Measurements from ENCODE around the gene FBXW12.
"Not testable (repeated sequence)": the region's sequence is repeated elsewhere in the genome, so short reads cannot be mapped to it uniquely, and the experiment has no call there.

FBXW12 gene

DNA sequence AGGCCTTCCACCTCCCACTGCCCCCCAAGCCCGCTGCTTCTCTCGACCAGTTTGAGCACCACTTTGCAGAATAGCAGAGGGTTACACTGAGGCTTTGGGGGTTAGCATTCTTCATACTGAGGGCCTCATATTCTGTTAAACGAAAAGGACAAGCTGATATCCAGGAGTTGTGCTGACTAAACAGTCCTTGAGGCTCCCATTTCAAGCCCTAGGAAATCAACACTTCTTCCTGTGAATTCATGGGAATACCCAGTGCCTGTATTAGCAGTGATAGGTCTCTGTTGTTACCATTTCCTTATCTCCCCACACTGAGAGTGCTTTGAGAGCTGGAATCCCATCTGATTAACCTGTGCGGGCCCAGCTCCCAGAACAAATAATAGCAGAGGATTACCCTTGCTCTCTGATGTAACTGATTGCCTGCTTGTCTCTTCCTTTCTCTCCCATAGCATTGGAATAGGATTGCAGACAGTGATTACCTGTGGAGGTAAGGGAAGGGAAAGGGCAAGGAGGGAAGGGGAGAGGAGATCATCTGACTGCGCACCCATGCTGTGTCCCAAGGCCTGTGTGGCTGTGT lies 930 bp downstream of the FBXW12 start:
- no peak for DNase-seq

DNA sequence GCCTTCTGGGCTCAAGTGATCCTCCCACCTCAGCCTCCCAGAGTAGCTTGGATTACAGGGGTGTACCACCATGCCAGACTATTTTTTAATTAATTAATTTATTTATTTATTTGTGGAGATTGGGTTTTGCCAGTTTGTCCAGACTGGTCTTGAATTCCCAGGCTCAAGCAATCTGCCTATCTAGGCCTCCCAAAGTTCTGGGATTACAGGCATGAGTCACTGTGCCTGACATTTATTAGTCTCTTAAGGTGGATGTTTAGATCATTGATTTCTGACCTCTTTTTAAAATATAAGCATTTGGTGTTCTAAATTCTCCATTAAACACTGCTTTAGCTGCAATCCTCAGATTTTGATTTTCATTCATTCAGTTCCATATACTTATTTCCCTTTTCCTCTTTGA lies 15.6 kb downstream of the FBXW12 start:
- DNase-seq: no peak

DNA sequence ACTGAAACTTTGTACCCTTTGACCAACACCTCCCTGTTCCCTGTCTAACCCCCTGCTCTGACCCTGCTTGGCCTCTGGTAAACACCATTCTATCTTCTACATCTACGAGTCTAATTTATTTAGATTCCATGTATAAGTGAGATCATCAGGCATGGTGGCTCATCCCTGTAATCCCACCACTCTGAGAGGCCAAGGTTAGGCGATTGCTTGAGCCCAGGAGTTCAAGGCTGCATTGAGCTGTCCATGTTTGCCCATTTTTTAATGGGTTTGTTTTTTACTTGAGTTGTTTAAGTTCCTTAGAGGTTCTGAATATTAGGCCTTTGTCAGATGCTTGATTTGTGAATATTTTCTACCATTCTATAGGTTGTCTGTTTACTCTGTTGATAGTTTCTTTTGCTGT lies 16.9 kb downstream of the FBXW12 start:
- DNase-seq: no peak

DNA sequence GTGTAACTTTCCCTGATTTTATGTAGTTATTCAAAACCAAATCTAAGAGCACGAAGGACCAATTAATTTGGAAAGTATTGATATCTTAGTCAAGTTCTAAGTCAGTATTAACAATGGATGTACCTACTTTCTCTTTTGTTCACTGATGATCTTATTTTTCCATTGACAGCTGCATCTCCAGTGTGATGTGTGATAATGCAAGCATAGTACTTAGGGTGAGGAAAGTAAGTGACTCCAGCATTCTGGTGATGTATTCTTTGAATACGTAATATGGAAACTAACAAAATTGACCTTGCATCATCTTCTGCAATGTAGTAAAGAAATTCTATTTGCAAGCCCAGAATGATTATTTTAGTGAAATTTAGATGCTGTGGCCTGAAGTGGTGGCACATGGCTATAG lies 22.4 kb downstream of the FBXW12 start:
- DNase-seq: no peak

DNA sequence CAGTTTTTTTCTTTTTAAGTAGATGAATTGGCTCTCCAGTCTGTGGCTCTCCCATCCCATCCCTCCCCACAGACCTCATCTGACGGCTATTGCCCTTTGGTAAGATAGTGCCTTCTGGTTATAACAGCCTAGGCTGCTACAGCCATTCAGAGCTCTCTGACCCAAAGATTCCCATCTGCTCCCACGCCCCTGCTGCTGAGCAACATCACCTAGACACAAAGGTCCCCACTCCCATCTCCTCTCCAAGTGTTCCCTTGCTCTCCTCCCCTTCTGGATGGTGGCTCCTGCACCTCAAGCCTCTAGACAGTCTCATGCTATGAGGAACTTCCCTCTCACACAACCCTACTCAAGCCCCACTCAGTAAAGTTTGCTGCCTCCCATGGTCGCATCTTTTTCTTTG lies 23.7 kb downstream of the FBXW12 start:
- DNase-seq: no peak

DNA sequence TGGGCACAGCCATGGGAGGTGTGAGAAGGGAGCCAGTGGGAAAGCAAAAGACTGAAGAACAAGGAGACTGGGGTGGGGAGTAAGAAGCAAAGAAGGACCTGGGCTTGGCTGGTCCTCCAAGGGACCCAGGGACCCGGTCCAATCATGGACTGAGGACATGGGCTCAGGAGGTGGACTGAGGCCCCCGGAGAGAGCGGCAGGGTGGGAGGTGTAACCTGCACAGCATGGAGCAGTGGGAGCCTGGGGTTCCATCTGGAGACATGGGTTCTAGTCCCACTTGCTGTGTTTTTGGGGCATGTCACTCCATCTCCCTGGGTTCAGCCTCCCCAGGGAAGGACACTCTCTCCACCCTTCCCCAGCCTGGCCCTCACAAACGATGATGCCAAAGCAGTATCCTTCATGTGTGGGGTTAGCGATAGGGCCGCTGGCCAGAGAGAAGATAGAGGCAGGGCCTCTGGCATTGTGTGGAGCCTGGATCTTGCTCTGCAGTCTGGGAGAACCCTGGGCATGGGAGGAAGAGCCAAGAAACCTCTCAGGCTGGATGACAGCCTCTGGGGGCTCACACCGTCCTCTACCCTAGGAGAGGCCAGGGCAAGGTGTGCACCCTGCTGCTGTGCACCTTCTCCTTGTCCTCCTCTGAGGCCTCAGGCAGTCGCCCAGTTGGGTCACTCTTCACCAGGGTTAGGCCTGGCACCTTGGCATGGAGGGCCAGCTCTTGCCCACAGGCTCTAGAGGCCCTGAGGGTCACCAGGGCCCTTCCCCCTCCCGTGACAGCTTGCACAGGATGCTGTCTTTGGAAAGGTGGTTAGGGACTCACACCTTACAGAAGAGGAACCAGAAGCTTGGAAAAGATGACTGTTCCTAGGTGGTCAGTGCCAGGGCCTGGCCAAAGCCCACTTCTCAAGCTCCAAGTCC lies 26.0 kb downstream of the FBXW12 start:
- no peak for DNase-seq

DNA sequence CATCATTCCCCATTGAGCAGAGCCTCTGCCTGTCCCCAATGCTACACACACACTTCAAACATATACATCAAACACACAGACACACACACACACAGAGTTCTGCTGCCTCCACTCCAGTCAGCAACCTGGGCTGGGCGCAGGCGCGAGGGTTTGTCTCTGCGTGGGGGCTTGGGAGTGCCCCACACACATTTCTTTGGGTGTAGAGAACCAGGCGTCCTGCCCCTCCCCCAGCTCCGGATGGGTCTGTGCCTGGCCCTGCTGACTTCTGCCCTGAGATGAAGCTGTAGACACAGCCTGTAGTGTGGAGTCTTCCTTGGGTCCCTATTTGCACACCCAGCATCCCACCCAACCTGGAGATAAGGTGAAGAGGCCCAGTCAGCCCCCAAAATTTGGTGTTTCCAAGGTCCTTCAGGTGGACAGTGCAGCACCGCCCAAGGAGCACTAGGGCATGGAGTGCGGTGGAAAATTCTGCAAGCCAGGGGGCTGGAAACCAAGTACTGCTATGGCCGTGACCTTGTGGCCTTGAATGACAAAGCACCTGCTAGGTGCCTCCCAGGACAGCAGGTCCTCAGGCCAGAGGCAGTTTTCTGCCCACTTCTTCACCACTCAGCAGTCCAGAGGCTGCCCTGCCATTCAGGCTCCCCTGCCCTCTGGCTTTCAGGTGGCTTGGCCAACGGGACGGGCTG lies 26.8 kb downstream of the FBXW12 start:
- DNase-seq: no peak

DNA sequence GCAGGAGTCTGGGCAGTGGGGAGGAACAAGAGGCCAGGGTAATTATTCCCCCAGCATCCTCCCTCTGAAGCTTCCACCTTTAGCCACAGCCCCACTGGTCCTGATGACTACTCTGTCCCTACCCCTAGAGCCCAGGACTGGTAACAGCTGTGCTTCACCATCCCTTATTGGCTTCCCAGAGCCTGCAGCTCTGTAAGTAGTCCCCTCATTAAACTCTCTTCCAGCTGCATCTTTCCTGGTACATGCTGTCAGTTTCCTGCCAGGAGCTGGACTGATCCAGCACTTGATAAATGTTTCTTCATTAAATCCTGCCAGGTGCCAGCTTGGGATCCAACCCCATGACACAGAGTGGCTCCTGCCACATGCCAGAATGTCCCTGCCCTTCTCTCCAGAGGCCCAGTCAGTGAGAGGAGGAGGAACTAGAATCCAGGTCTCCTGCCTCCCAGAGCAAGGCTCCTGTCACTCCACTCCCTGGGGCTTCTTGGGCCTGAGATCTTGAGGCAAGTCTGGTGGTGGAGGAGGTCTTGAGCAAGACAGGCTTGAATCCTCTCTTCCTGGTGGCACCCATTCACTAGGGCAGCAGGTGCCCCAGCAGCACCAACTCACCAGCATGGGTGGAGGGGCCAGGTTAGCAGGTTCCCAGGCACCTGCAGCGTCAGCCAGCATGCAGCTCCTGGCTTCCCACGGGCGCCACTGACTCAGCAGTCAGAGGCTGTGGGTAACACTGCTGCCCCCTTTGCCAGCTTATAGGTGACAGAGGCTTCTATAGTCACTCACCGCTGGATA lies 27.6 kb downstream of the FBXW12 start:
- no peak for DNase-seq

DNA sequence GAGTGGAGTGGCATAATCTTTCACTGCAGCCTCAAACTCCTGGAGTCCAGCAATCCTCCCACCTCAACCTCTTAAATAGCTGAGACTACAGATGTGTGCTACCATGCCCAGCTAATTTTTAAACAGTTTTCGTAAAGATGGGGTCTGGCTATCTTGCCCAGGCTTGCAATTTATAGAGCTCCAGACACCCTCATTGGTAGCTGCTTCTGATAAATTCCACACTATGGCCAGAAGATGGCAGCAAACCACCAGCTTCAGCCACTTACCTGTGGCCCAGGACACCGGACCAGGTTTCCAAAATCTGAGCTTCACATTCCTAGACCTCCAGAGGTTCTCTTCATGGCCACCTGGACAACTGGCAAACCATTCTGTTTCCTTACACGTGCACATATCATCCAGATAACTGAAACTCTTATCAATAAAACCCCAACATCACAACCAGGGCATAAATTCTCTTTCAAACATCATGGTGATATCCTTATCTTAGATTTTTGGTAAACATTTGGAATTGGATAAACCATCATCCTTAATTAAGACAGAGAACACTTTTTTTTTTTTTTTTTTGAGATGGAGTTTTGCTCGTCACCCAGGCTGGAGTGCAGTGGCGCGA lies 28.9 kb downstream of the FBXW12 start:
- DNase-seq: peak; percentile 2 to 54

DNA sequence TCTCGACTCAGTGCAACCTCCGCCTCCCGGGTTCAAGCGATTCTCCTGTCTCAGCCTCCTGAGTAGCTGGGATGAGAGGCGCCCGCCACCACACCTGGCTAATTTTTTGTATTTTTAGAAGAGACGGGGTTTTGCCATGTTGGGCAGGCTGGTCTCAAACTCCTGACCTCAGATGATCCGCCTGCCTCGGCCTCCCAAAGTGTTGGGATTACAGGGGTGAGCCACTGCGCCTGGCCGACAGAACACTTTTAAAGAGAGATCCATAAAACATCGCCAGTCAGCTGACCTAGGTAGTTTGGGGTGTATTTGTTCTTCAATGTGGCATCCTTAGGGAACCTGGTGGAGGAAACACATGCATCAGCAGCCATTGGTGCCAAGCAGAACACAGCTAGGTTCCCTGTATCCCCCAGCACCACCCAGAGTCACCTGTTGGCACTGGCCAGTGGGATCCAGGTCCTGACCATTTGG lies 29.4 kb downstream of the FBXW12 start:
- DNase-seq: not testable (repeated sequence)

DNA sequence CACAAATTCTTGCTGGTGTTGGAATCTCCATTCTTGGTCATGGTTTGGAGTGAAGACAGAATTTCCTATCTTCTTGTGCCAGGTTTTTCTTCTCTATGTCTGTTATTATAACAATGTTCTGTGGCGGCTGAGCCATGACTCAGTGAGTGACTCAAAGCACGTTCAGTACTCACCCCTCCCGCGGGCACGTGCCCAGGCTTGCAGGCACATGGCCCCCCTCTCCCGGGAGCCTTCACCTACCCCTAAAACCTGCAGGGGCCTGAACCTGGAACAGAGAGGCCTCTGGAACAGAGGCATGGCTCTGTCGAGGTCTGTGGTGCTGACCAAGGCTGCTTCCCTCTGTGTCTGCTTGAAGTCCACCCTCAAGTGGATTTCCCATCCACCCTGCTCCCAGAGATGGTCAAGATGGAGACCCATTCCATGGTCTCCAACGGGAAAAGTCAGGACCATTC lies 30.3 kb downstream of the FBXW12 start:
- no peak for DNase-seq

DNA sequence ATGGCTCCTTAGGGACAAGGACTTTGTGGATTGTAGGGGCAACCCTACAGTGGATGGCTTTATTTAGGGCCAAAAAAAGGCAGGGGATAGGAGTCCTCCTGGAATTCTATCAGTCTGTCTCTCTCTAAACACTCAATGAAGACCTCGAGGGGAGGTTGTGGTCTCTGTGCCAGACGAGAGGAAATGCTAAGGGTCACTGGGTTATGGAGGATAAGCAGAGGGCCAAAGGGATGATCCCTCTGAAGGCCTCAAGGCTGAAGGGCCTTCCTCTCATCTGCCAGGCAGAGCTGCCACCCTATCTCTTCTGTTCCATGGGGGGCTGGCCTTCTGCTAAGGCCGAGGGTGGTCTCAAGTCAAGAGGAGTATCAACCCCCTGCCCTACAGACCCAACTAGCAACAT lies 30.9 kb downstream of the FBXW12 start:
- DNase-seq: no peak

DNA sequence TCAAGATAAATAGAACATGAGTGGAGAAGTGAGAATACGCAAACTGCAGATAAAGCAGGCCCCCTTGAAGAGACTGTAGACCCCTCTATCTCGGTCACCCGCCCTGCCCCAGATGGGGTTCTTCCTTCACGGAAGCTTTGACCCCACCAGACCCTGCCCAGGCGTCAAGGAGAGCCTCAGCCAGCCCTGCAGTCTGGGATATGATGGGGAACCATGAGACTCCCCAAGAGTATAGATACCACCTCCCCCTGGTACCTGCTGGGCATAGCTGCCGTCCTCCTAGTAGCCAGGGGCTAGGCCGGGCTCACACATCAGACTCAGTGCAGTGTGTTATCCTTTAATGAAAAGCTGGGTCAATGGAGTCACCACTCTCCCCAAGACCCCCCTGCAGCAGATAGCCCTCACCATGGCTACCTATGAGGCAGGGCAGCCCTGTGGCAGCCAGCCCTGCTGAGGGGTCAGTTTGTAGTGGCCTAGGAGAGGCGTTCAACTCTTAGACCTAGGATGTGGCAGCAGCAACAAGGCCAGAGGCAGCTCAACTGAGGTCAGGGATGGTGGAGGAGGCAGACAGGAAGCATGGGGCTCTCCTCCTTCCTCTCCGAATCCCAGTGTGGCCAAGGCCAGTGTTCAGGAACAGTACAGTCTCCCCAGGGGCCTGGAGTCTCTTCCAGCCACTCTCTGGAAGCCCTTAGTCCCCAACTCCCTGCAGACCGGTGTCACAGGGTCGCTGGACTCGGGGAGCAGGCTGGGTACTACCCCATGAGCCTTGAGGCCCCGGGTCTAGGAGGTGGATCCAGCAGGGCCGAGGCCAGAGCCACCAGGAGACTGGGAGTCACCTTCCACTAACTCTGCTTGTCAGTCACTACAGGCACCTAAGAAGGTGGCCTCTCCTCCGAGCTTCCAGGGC lies 31.8 kb downstream of the FBXW12 start:
- DNase-seq: no peak

DNA sequence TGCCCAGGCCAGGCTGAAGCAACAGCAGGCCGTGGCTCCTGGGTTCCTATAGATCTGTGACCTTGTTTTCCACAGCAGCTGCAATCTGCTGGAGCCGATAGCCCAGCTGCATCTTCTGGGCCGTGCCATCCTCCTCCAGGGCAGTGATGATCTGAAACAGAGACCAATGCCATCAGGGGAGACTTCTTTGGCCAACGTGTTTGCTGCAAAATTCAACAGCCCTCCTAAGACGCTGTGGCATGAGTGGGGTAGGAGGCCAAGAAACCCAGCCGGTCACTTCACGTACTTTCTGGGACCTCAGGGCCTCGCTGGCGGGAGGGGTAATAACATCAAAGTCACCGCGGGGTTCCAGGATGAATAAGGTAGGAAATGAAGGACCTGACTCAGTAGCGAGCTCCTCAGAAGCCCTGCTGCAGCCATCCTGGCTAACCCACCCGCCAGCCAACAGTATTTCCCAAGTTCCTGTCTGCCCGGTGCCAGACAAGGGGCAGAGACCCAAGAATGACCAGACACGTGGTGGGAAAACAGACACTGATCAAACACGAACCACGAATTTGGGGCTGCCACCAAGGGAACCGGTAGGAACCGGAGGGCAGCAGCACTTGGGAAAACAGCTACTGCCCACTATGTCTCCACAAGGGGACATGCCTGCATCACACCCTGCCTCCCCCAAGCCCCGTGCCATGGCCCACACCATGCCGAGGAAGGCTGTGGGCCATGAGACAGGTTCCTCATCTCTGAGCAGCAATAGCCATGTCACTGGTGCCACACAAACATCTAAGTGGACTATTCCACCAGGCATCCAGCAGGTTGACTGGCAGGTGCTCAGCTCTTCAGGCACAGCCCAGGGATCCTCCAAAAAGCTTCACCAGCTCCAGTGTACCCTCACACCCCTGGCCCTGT lies 32.7 kb downstream of the FBXW12 start:
- no peak for DNase-seq

DNA sequence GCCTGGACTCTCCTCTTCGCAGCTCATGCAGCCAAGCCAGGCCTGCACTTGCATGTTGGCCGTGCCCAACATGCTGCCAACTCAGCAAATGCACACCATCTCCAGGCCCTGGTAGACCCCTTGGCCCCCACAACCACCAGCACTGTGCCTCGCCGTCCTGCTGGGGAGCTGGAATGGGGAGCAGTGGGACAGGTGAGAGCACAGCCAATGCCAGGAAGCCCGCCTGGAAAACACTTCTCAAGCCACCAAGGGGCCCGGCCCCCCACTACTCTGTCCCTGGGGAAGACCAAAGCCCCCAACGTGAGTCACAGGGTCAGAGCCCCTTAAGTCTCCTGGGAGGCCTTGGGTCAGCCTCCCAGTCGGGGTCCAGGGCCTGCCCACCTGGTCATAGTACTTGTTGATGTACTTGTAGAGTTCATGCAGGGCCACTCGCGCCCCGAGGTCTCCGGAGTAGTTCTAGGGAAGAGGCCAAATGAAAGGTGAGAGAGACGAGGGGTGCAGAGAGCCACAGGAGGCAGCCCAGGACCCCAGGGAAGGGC lies 33.4 kb downstream of the FBXW12 start:
- DNase-seq: no peak

DNA sequence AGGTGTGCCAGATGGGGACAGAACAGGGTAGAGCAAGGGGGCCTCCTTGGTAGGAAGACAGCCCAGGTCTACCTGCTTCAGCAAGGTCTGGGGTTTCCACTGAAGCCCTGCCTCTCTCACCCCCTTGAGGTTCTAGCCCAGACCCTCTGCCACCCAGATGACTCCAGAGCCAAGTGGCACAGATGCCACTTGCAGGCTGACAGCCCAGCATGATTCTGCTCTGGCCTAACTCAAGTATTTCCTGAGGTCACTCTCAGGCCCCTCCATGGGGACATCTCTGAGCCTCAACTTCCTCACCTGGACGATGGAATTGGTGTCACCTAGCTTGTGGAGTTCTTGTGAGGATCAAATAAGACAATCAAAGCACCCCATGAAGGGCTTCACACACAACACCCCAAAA lies 34.0 kb downstream of the FBXW12 start:
- DNase-seq: no peak

DNA sequence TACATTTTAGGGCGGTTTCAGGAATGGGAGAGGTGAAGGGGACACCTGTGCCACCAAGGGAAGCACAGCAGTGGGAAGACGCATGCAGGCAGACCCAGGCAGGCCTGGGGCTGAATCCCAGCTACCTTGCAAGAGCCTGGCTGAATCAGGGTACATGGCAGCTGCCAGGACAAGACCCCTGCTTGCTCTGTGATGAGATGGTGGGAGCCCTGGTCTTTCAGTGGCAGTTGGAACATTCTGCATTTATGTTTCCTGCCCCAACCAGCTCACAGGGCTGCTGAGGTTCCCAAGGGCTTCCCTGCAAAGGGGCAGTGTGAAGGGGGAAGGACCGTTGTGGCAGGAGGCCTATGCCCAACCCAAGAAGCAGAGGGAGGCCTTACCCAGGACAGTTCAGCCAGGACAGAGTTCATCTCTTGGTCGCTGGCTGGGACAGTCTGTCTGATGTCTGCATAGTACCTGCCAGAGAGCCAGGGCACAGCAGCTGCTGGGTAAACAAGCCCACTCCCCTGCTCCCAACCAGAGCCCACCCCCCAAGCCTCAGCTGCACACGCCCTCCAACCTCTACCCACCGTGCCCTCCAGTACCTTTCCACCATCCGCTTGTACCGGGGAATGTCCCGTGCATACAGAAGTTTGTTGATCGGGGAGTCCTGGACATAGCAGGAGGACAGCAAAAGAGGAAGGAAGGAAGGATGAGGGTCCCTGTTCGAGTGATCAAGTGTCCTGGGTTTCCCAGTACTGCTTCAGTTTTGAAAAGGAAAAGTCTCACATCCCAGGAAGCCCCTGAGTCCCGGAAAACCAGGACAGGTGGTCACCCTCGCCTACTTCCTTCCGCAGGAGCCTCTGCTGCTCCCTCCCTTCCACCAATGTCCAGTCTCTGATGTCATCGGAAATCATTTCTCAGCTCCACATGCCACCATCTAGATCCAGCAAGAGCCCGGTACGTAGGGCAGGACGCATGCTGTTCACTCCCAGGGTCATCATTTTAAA lies 34.7 kb downstream of the FBXW12 start:
- no peak for DNase-seq

DNA sequence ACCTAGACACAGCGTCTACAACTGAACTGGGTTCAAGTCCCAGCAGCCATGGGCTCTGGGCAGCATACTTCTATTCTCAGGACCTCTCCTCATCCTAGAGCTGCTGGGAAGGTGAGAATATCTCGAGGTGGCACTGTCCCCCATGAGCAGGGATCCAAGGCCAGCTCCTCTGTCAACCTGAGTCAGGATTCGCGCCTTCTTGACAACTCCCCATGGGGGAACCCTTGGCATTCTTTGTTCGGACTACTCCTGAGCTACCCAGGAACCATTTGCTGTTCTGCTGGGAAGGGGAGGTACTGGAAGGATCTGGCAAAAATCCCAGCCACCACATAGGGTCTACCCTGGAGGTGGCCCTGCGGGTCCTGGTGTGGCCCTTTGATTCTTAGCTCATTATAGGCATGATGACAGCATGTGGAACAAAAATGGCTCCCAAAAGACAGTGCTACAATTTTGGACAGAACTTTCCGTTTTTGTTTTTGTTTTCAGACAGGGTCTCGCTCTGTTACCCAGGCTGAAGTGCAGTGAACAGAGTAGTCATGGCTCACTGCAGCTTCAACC lies 35.6 kb downstream of the FBXW12 start:
- no peak for DNase-seq

Measured in NCI-H446 (cell line).